HG03175 (cell line): ENCODE results near the gene HAVCR2.
"Not testable (repeated sequence)": the region's sequence is repeated elsewhere in the genome, so short reads cannot be mapped to it uniquely, and the experiment has no call there.

Experiments used
- ATAC-seq: cut with Tn5 transposase; IDR thresholded peaks from one replicate; pipeline ENCODE4 v1.9.1; 2021; ENCODE audit warnings: mild to moderate bottlenecking, moderate library complexity; ENCODE audit not compliant: unreplicated experiment

HAVCR2 gene

DNA sequence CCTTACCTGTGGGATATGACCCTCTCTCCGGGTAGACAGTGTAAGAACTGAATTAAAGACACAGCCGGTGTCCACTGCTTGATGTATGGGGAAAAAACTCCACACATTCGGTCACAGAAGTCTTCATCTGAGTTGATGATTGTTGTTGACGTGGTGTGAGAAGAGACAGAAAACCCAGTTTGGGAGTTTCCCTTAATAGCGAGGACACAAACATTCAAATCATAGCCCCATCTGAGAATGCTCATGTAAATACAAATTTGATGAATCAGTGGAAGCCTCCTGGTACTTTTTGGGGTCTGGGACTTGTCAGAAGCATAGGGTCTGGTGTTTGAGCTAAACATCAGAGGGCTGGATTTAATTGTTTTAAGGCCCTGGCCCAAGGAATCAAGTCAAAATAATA, 60.9 kb downstream of the HAVCR2 start:
- no peak for ATAC-seq

DNA sequence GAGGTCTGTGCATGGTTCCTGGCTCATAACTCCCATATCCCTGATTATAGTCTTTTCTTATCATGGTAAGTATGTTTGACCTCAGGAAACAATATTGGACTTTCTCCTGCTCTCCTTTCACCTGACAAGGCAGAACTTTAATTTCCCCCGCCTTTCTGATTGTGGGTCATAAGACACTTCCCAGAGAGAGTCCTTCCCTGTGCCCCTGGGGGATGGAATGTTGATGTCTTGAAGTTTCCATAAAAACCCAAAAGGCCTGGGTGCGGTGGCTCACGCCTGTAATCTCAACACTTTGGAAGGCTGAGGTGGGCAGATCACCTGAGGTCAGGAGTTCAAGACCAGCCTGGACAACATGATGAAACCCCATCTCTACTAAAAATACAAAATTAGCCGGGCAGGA, 61.8 kb downstream of the HAVCR2 start:
- ATAC-seq = not testable (repeated sequence)

- no peak for ATAC-seq
Measured at GRCh38 chr5:157046041-157046440, 62.8 kb downstream of the HAVCR2 start.

GRCh38 chr5:157045601-157046000, 63.2 kb downstream of the HAVCR2 start:
- no peak for ATAC-seq

GRCh38 chr5:157038568-157039187, 70.2 kb downstream of the HAVCR2 start:
- no peak for ATAC-seq
